GM19468 (cell line): ENCODE measurements around the gene CAMK2N1.
"Not testable (repeated sequence)": the region's sequence is repeated elsewhere in the genome, so short reads cannot be mapped to it uniquely, and the experiment has no call there.

Experiments
- ATAC-seq: cut with Tn5 transposase; IDR thresholded peaks from one replicate; pipeline ENCODE4 v1.9.1; 2021; ENCODE audit warnings: mild to moderate bottlenecking, moderate library complexity, moderate number of reproducible peaks; ENCODE audit not compliant: unreplicated experiment; ENCODE audit errors: extremely low read depth

CAMK2N1 gene

DNA sequence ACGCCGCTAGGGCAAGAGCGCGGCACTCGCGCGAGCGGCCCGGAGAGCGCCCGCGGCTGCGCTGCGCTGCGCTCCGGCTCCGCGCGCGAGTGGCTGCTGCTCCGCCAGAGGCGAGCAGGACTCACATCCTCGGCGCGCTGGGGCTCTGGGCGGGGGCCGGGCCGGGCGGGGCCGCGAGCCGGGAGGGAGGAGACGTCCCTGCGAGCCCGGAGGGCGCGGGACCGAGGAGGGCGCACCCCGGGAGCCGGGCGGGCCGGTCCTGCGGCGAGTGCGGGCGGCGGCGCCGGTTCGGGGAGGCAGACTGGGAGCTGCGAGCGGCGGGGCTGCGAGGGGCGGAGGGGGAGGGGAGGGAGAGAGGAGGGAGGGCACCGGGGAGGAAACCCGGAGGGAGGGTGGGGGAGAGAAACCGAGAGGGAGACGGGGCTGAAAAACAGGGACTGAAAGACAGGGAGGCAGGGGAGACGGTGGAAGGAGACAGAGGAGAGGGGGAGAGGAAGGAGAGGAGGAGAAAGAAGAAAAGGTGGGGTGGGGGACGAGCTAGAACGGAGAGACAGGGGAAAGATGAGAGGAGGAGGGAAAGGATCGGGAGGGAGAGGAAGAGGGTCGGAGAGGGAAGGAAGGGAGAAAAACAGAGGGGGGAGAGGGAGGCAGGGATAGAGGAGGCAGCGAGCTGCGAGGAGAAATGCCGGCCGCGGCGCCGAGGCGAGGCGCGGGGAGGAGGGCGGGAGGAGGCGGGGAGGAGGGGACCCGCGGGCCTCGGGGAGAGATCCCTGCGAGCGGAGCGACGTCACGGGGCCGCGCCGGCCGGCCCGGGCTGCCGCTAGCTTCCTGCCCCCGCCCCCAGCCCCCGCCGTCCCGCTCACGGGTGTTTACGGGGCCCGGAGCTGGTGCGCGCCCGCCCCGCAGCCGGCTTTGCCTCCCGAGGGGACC lies at the start of gene CAMK2N1:
Gene CAMK2N1 (minus strand): TSS at position 684 of the 930 bp plus-strand sequence. CDS start 831 bp downstream, outside the sequence.
- no peak for ATAC-seq

DNA sequence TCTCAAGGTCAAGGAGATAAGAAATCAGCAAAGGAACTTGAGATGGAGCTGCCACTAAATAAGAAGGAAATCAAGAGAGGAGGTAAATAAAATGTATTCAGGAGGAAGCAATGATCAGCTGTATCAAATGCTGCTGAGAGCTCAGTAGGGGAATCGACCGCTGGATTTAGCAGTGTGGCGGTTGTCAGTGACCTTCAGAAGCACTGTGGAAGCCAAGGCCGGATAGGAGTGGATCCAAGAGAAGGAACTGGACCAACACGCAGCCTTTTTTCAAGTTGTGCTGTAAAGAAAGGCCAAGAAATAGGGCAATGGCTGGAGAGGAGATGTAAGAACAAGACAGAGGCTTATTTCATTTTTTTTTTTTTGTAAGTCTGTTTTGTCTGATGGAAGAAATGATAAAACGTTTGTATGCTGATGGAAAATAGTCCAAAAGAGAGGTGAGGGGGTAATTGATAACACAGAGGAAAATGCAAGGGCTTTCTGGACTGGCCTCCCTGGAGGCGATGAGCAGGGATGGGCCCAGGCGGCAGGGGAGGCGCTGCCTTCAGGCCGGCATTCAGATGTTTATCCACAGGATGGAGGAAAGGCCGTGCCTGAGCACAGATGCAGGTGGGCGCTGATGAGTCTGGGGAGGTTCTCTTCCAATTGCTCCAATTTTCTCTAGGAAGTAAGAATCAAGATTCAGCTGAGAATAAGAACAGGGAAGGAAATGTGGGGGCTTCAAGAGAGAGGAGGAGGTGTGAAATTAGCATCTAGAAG lies 48.8 kb upstream of the CAMK2N1 start:
- ATAC-seq = no peak

DNA sequence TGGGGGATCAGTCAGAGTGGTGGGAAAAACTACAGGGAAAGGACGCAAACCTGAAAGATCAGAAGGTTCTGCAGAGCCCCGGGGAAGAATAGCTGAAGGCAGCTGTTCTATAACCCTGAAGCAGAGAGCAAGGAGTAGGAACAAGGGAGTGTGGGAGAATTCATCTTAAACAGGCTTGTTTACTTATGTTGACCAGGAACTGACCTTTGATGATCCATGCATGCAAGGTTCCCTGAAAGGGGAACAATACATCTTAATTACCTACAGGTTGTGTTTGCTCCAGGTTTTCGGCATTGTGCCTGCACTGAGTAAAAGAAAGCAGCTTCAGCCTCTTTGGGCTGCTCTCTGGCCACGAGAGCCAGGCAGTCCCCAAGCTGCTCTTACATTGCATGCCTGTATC lies 47.6 kb upstream of the CAMK2N1 start:
- ATAC-seq = no peak

DNA sequence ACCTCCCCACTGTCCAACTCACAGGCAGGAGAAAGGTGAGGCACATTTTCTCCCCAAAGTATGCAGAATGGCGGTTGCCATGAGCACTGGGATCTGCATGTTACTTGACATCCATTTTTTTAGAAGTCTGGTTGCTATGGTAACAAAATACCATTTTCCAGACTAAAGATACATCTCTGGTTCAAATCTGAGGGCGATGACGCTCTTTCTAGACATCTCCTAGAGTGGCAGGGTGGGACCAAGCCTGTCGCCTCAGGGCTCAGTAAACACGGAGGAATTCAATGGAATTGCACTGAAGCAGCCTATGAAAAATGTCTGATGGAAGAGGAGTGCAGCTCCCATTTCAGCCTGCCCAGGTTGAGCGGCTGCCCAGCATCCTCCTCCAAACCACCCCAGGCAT lies 44.9 kb upstream of the CAMK2N1 start:
- no peak for ATAC-seq

DNA sequence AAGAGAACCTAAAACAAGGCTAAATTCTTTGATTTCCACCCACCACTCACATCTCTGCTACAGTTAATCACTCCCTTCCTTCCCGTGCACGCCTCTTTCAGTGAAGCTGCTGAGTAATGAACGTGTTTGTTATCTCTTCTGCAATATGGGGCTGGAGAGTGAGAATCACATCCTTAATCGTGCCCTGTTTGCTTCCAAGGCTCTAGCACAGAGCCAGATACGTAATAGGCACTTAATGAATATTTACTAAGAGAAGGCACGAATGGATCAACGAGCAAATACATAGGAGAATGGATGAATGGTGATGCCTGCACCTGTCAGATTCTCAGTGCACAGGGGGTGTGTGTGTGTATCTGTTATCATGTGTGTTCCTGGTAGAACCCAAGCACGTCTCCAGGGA lies 44.3 kb upstream of the CAMK2N1 start:
- ATAC-seq = no peak

DNA sequence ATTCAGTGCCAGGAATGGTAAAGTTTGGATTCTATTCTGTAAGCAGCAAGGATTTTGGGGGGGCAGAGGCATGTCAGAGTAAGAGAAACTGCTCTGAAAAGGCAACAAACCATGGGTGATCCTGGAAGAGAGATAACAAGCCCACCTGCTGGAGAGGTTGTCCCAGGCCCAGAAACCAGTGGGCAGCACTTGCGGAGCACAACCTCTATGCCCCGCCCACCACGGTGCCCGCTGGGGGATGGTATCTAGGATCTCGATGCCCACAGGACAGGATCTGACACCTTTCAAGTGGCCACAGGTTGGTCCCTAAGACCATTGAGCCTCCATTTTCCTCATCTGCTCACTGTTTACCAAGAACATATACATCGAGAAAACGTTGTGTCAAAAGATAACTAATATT lies 42.2 kb upstream of the CAMK2N1 start:
- no peak for ATAC-seq

DNA sequence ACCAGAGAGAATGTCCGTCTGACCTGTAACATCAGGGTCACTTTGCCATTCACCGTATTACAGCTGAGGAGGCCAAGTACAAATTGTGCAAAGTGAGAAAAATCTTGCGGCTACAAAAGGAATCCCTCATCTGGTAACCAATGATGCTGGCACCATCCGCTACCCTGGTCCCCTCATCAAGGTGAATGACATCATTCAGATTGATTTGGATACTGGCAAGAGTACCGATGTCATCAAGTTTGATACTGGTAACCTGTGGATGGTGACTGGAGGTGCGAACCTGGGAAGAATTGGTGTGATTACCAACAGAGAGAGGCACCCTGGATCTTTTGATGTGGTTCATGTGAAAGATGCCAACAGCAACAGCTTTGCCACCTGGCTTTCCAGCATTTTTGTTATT lies 40.3 kb upstream of the CAMK2N1 start:
- ATAC-seq = no peak

DNA sequence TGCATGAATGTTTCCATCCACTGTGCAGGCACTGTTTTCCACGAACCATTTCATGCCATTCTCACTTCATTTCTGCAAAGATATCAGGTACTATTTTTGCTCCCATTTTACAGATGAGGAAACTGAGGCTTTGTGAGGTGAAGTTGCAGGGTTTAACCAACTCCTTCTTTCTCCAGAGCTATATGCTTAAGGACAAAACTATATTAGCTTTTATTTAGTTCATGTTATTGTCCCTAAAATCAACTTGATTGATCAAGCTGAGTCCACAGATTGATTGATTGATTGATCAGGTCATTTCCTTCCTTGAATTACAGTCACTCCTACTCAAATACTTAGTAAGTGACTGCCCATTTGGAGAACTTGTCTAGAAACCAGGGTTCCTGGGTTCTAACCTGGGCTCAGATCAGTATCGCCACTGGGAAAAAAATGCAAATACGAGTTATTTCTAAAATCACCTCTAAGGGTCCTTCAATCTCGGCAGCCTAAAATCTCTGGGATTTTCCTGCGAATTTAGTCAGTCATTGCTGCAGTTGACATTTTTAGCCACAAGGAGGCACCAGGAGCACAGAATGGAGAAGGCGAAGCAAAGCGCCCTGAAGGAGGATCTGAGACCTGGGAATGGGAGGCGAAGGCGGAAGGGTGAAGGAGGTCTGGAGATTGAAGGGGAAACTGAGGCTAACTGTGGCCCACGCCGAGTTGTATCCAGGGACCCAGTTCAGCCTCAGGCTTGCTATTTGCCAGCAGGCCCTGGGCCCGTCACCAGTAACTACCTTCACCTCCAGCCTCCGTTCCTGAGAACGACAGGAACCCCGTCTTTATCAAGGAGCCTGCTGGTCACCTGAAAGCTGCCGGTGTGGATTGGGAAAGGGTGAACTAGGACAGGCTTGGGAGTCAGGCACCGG lies 36.2 kb upstream of the CAMK2N1 start:
- ATAC-seq = no peak

DNA sequence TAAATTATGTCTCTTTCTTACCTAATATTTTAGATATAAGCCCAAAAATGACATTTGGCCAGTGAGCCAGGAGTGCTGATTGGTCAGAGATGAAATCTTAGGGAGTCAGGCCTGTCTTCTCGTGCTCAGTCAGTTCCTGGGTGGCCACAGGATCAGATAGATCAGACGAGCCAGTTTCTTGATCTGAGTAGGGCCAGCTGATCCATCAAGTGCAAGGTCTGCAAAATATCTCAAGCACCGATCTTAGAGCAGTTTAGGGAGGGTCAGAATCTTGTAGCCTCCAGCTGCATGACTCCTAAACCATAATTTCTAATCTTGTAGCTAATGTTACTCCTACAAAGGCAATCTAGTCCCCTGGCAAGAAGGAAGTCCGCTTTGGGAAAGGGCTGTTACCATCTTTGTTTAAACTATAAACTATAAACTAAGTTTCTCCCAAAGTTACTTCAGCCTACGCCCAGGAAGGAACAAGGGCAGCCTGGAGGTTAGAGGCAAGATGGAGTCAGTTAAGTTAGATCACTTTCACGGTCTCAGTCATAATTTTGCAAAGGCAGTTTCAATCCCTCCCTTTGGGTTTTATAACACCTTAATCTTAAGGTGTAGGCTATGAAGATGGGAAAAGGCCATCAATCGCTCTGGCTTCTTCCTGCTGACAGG lies 33.7 kb upstream of the CAMK2N1 start:
- ATAC-seq = not testable (repeated sequence)

DNA sequence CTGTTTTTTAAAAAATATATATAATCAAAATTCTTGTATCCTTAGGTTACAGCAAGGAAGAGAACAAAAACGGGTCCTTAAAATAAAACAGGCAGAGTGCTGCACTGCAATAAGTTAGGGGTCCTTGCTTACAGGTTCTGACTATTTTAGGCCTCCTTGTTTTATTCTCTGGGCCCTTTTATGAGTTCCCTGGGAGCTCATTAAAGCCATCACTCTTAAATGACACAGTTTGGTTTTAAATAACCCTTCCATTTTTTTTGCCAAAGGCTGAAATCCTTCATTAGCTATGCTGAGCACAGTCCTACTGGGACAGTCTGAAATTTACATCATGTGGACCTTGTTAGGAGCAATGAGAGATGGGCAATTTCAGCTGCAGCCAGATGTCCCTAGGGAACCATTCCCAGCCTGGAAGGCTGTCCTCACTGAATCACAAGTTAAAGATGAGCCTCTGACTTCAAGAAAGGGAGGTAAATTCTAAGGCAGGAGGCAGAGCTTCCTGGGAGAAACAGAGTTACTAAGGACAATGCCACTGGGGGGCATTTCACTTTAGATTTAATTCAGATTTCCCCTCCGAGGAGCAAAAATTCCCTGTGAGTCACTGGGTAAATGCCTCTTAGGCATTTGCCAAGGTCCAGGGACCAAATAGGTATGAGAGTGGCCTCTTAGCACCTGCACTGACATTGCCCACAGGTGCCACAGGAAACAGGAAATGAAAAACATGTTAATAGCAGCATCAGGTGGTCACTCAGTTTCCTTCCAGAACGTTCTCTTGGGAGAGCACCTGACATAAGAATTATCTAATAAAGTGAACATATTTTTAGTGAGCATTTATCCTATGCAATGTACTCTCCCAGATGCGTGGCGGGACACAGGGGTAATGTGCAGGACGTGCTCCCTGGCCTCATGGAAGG lies 25.8 kb upstream of the CAMK2N1 start:
- ATAC-seq = no peak

DNA sequence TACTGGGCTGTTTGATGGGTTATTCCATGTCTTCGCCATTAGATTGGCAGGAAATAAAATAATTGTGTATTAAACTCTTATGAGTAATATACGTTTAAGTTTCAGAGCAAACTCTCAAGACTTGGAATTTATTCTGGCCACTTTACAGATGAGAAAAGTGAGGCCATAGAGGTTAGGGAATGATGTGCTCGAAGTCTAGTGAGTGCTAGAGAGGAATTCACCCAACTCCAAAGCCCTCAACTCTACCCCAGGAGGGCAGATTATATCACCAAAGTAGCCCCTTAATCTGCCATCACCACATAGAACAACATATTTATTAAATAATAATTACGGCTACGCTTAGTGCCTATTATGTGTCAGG lies 22.4 kb upstream of the CAMK2N1 start:
- ATAC-seq = no peak

DNA sequence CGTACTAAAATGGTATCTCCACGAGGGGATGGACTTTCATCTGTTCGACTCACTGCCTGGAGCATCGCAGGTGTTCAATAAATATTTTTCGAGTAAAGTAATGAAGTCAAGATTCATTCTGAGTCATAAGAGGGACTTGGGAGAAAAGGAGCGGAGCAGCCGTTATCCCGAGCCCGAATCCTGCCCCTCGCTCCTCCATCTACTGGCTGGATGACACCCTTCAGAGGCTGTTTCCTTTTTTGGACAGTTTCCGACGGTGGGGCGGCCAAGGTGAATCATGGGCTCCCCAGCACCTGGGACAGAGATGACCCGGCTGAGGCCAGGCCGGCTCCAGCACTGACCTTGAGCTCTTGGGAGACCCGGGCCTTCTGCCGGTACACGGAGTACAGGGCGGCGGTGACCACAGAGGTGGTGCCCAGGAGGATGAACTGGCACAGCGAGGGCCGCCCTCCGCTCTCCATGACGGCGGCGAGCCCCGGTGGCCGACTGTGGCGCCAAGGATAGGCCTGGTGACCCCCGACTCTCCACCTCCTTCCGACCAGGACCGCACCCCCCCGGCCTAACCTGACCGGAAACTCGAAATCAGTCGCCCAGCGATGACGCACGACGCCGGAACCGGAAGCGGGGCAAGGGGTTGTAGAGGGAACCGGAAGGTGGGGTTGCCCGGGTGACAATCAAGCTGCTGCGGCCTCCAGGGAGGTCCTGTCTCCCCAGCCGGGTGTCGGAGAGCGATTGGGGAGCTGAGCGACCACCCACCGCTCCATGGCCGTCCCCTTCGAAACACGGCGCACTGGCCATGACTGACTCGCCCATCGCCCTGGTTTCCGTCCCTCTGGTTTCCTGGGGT lies 21.8 kb upstream of the CAMK2N1 start, which contains the start of gene MUL1:
Gene MUL1 (minus strand): TSS at position 588 of the 847 bp plus-strand sequence. CDS start 127 bp downstream, at position 461.
- no peak for ATAC-seq

DNA sequence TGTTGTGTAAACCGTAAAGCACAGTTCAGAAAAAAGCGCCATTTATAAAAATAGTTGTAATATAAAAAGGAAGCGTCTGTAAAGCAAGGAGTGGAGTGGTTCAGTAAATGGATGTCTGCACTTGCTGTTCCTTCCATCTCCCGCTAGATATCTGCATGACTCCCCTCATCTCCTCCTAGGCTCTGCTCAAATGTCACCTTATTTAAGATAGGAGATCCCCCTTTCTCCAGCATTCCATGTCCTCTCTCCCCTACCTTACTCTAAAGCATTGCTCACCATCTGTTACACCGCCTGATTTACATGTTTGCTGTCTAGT lies 21.2 kb upstream of the CAMK2N1 start:
- no peak for ATAC-seq

DNA sequence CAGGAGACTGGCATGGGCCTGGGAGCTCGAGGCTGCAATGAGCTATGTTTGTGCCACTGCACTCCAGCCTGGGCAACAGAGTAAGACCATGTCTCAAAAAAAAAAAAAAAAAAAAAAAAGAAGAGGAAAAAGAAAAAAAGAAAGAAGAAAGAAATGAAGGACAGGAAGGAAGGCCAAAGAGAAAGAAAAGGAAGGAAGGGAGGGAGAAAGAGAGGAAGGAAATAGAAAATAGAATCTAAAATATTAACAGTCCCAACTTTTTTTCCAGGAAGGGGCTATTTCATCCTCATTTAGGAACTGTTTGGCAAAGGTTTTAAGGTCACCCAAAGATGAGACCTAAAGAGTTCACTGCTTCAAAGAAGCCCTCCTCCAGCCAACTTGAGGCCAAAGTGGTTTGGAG lies 19.5 kb upstream of the CAMK2N1 start:
- ATAC-seq = no peak

DNA sequence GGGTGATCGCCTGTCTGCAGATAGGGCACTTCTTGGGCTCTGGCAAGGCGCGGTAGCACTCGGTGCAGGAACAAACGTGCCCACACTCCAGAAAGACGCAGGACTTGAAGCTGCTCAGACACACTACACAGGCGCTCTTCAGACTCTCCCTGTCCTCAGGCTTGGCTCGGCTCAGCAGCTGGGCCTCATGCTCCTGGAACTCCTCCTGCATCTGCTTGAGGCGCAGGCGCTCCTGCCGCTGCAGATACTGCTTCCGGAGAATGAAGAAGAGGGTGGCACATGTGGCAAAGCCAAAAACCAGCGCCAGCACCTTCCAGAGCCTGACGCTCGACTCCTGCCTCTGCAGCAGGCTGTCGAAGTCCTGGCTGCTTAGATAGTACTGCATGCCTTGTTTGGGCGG lies 14.7 kb upstream of the CAMK2N1 start:
- no peak for ATAC-seq

DNA sequence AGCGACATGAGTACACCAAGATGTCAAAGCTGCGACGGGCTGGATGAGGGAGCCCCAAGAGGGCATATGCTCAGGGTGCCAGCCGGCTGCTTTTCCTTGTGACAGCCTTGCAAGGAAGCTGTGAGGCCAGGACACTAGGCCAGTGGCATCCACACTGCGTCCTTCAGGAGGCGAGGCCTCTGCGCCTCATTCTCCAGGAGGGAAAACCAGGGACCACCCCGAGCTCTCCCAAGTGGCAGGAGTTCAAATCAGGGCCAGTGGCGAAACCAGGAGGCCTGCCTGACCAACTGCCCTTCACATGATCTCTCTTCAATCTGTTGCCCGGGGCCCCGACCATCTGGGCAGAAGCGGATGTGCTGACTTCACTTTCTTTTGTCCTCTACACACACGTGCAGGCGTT lies 13.7 kb upstream of the CAMK2N1 start:
- no peak for ATAC-seq

DNA sequence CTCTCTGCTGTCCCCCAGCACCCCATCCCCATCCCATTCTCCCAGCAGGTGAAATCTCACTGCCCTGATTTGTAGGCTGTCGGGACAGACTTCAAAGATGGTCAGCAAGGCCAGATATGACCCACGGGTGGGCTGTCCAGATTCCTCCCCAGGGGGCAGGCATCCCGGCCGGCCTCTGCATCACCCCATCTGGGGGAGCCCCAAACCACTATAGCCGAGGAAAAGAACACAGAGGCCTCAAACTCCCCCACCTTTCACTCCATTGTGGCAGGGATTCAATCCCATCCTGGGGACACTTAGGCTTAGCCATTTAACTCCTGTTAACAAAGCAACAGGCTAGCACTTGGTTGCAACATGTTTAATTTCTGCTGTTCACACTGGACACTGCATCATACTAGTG lies 13.1 kb upstream of the CAMK2N1 start:
- ATAC-seq = no peak

DNA sequence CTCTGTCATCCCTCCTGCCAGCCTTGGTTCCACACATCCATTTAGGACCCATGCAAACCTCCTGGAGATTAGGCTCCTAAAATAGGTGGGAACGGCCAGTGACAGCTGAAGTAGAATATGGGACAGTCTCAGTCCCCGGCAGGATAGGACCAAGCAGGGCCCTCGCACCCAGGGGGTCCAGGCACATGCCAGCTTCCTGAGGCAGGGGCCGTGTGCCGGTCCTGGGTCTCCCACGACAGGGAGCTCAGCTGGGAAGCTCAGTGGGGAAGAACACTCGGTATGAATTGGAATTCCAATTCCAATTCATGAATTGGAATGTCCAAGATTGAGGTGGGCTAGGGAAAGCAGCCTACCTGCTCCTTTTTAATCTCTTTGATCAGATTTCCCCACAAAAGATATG lies 12.1 kb upstream of the CAMK2N1 start:
- ATAC-seq = no peak
